OCI-LY1 (cell line): ENCODE data around the gene FN1.

Experiments used
- H2AFZ ChIP-seq: fragments of 200-600 bp; sonication (generic), shearing (Covaris generic); 2 replicates; pipeline ENCODE4 v1.6.0; 2014; ENCODE audit warnings: antibody characterized with exemption, mild to moderate bottlenecking, low read length
- H3F3A ChIP-seq: fragments of 200-600 bp; sonication (generic), shearing (Covaris generic); 2 replicates; pipeline ENCODE4 v1.6.0; 2014; ENCODE audit warnings: mild to moderate bottlenecking, antibody characterized with exemption, low read length, moderate library complexity; ENCODE audit not compliant: insufficient read depth
- H3K27ac ChIP-seq: fragments of 200-600 bp; sonication (generic); 2 replicates; pipeline ENCODE4 v1.5.1; 2014; ENCODE audit warnings: low read length, mixed run types, mild to moderate bottlenecking, low read depth; ENCODE audit not compliant: poor library complexity, severe bottlenecking
- H3K27me3 ChIP-seq: fragments of 200-600 bp; sonication (generic); 2 replicates; pipeline ENCODE4 v1.6.0; 2014; ENCODE audit warnings: antibody characterized with exemption, mild to moderate bottlenecking, low read length, moderate library complexity; ENCODE audit not compliant: insufficient read depth
- H3K36me3 ChIP-seq: fragments of 200-600 bp; sonication (generic); 2 replicates; pipeline ENCODE4 v1.6.1; 2014; ENCODE audit warnings: mild to moderate bottlenecking, antibody characterized with exemption, low read length, moderate library complexity, mixed read lengths; ENCODE audit not compliant: insufficient read depth
- H3K4me1 ChIP-seq: fragments of 200-600 bp; sonication (generic); 2 replicates; pipeline ENCODE4 v1.5.1; 2014; ENCODE audit warnings: mild to moderate bottlenecking, low read length, moderate library complexity; ENCODE audit not compliant: insufficient read depth, severe bottlenecking
- H3K4me2 ChIP-seq: fragments of 200-600 bp; sonication (generic), shearing (Covaris generic); 2 replicates; pipeline ENCODE4 v1.6.1; 2014; ENCODE audit warnings: low read length
- H3K4me3 ChIP-seq: fragments of 200-600 bp; sonication (generic); 2 replicates; pipeline ENCODE4 v1.5.1; 2014; ENCODE audit warnings: low read length, low read depth, mild to moderate bottlenecking, mixed read lengths; ENCODE audit not compliant: poor library complexity, severe bottlenecking
- H3K79me2 ChIP-seq: fragments of 200-600 bp; shearing (Covaris generic); 2 replicates; pipeline ENCODE4 v1.6.1; 2016; ENCODE audit warnings: mixed run types, low read length, mixed read lengths; ENCODE audit not compliant: insufficient read depth
- H3K9ac ChIP-seq: fragments of 200-600 bp; sonication (generic), shearing (Covaris generic); 2 replicates; pipeline ENCODE4 v1.6.1; 2014; ENCODE audit warnings: mild to moderate bottlenecking, low read length, mixed read lengths
- H3K9me2 ChIP-seq: fragments of 200-600 bp; sonication (generic), shearing (Covaris generic); 2 replicates; pipeline ENCODE4 v1.6.1; 2014; ENCODE audit warnings: low read depth, mild to moderate bottlenecking, low read length, mixed read lengths
- H3K9me3 ChIP-seq: fragments of 200-600 bp; shearing (Covaris generic); 2 replicates; pipeline ENCODE4 v1.6.1; 2014; ENCODE audit warnings: low read length, mixed read lengths
- H4K20me1 ChIP-seq: fragments of 200-600 bp; sonication (generic), shearing (Covaris generic); 2 replicates; pipeline ENCODE4 v1.6.0; 2016; ENCODE audit warnings: mild to moderate bottlenecking, low read length; ENCODE audit not compliant: insufficient read depth
- CTCF ChIP-seq: fragments of 200-600 bp; sonication (generic), shearing (Covaris generic); IDR thresholded peaks from 2 replicates; pipeline ENCODE4 v1.5.1; 2017; ENCODE audit warnings: mild to moderate bottlenecking, antibody characterized with exemption, low read length, moderate library complexity, mixed read lengths
- EZH2 ChIP-seq: fragments of 200-600 bp; sonication (generic), shearing (Covaris generic); IDR thresholded peaks from 2 replicates; pipeline ENCODE4 v1.8.0; 2017; ENCODE audit warnings: borderline replicate concordance, mixed run types, mild to moderate bottlenecking, antibody characterized with exemption, low read length, moderate library complexity, mixed read lengths

Gene FN1

GRCh38 chr2:215328066-215328465, 107.8 kb downstream of the FN1 start:
- H3K79me2 ChIP-seq, result peaks cover 30% of the 10 kb centered on the region
- no peak overlapping the region for H3K9ac ChIP-seq

GRCh38 chr2:215324811-215325210, 111.1 kb downstream of the FN1 start:
- Histone ChIP-seq H3K9ac (no peak overlapping the region), H3K79me2 (peaks cover 43% of the 10 kb centered on the region), H3F3A (no peaks in the 10 kb centered on the region), H3K4me3 (no peak overlapping the region), H2AFZ (no peak overlapping the region), H3K4me1 (no peaks in the 10 kb centered on the region), H3K27me3 (no peaks in the 10 kb centered on the region), H3K27ac (no peak overlapping the region), H3K9me2 (no peaks in the 10 kb centered on the region), H4K20me1 (peaks cover 4% of the 10 kb centered on the region; the same call in 1 of the 2 replicates), H3K36me3 (peaks cover 93% of the 10 kb centered on the region), H3K4me2 (no peak overlapping the region), H3K9me3 (no peaks in the 10 kb centered on the region)
- TF ChIP-seq EZH2 (no peak), CTCF (no peak)

More at GRCh38 chr2:215328066-215328465, 107.8 kb downstream of the FN1 start:
- Histone ChIP-seq H3K36me3 (peaks cover 95% of the 10 kb centered on the region), H3K4me2 (no peak overlapping the region), H3K4me1 (peaks cover 26% of the 10 kb centered on the region), H3K27ac (no peak overlapping the region), H3F3A (0 out of 2 replicates have a peak, but pooled peaks cover 6% of the 10 kb centered on the region), H3K9me2 (no peaks in the 10 kb centered on the region), H3K9me3 (no peaks in the 10 kb centered on the region), H2AFZ (no peak overlapping the region), H3K27me3 (no peaks in the 10 kb centered on the region), H4K20me1 (peaks cover 4% of the 10 kb centered on the region; the same call in 1 of the 2 replicates), H3K4me3 (no peak overlapping the region)
- no peak for TF ChIP-seq CTCF
- TF ChIP-seq EZH2, result no peak

GRCh38 chr2:215320679-215321078, 115.2 kb downstream of the FN1 start:
- no peak overlapping the region for H3K4me2 ChIP-seq
- H3K9me2 ChIP-seq, result no peaks in the 10 kb centered on the region
- H3K4me1 ChIP-seq, result no peaks in the 10 kb centered on the region
- no peaks in the 10 kb centered on the region for H3K9me3 ChIP-seq
- peaks cover 4% of the 10 kb centered on the region; the same call in 1 of the 2 replicates for H4K20me1 ChIP-seq
- peaks cover 93% of the 10 kb centered on the region for H3K36me3 ChIP-seq
- peaks cover 51% of the 10 kb centered on the region for H3K79me2 ChIP-seq
- no peak overlapping the region for H2AFZ ChIP-seq
- H3F3A ChIP-seq, result no peaks in the 10 kb centered on the region
- no peak overlapping the region for H3K4me3 ChIP-seq
- no peaks in the 10 kb centered on the region for H3K27me3 ChIP-seq
- no peak overlapping the region for H3K27ac ChIP-seq
- H3K9ac ChIP-seq, result no peak overlapping the region
- TF ChIP-seq EZH2 (no peak), CTCF (no peak)
